Measurements from ENCODE around the gene DOCK2.
A peak's percentile ranks its signal among the peaks of the same experiment; 100 is the strongest.

Gene DOCK2

DNA sequence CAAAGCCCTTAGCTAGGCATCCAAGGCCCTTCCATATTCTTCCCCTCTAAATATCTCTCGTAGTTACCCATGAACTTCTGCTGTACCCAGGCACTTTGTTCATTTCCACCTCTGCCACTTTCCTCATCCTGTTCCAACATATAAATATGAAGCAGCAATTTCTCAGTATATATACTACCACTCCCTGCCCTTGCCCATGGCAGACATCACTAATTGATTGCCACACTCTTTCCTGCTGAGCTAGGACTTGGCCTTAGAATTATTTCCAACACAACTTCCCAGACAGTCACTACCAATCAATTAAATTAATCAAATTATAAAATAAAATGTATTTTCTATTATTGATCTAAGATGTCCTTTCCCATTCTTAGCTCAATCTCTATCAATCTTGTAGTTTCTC lies 334.7 kb downstream of the DOCK2 start:
- DNase-seq: no peak

DNA sequence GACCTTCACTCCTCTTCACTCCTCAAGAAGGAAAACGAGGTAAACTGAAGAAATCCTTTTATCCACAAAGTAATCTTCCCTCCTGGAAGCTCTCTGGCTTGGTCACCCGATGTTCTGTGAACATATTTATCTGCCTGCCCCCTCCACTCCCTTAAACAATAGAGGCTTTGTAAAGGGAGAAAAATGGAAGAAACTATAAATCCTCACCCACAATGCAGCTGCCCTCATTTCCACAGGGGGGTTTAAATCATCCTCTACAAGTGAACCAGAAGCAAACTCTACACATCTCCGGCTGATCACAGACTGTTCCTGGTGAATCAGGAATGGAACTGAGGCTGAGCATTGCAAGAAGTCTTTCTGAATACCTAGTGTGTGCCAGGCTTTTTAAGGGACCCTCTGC lies 336.0 kb downstream of the DOCK2 start:
- DNase-seq: peak in 1 of 56 donors; percentile 2

DNA sequence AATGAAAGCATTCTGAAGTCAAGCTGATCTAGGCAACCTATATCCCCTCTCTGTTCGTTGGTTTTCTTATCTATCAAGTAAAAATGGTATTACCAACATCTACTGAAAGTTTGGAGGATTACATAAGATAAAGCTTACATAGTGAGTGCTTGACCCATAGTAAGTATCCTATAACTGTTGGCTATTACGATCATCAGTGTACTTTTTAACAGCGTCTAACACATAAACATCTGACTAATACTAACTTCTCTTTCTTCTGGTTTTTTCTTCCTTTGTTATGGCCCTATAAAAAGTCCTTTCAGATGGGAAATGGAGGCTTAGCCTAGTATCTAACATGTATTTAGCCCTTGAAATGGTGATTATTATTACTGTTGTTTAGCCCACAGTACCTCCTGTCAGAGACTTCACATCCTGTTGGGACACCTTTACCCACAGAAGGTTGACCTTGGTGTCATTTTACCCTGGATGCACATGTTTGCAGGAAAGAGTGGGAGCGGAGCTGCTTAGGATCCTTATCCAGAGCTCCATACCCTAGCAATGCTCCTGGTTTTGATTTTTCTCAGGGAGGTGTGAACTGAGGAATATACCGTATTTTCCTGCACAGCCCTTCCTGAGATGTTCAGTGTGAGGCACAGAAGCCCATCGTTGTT lies 337.2 kb downstream of the DOCK2 start:
- no peak for DNase-seq

DNA sequence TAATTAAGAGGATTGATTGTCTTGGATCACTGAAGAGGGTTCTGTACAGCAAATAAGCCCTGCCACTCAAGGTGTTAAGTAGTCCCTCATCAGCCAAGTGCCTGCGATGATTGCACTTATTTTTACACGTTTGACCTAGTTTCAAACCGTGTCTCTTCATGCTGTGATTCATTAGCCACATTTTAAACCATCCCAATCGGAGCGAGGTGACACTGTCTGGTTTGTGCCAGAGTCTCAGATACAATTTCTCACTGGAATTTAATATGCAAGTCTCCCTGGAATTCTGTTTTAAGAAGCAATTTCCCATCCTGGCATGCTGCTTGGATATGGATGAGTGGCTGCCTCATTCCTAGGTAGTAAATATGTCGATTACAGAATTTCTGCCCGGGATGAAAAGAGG lies 341.6 kb downstream of the DOCK2 start:
- DNase-seq: peak in 11 of 56 donors; percentile 1 to 46 (median 11)

DNA sequence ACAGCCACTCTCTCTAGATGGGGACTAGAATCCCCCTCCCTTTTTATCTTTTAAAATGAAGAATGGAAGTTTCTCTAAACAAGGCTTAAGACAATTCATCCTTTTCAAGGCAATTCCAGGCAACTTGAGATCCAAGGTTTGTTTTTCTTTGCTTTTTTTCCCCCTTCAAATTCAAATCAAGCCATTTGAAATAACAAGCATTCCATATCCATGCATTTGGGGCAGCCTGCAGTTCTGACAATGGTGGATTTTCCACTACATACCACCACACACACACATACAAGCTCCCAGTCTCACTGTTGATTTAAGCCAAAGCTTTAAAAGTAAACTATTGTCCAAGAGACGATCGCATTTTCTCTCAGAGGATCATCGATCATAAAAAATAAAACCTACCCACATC lies 342.8 kb downstream of the DOCK2 start:
- DNase-seq: no peak

DNA sequence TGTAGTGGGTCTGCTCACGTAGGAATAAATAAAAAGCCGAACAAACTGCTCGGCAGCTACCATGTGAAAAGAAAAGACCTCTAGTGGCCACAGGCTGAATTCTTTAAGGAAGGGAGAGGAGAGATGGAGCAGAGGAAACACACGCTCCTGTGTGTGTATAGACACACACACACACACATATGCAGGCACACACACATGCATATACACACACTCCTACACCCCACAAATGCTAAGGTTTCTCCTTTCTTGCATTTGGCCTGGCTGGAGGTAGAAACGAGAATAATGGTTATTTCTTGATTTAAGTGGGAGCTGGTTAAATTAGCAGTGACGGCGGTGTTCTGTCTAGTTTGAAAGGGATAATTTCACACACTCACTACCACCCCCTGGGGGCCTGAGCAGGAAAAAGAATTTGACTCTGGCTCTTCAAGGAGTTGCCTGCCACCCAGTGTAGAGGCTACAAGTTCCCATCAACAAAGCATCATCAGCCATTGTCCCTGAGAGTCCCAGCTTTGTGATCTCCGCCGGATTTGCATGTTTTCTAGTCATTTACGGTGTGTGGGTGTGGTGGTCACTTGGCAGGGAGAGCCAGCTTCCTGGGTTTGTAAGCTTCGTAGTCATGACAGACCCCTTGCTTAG lies 343.5 kb downstream of the DOCK2 start, which contains the start of gene INSYN2B:
TSS of gene INSYN2B (minus strand) at position 78 of the 636 bp plus-strand sequence. CDS start 96,597 bp downstream, outside the sequence.
- peak in 55 of 56 donors; percentile 7 to 93 (median 78) for DNase-seq

DNA sequence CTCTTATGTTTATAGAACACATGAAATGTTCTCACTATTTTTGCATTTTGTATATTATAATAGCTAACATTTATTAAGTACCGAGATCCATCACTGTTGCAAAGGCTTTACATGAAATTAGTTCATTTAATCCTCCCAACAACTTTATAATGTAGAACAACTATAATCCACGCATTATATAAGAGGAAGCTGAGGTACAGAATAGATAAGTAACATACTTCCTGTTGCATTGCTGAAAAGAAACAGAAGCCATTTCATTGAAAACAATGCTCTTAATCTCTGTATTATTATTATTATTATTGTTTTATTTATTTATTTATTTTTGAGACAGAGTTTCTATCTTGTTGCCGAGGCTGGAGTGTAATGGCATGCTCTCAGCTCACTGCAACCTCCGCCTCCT lies 351.1 kb downstream of the DOCK2 start:
- no peak for DNase-seq

DNA sequence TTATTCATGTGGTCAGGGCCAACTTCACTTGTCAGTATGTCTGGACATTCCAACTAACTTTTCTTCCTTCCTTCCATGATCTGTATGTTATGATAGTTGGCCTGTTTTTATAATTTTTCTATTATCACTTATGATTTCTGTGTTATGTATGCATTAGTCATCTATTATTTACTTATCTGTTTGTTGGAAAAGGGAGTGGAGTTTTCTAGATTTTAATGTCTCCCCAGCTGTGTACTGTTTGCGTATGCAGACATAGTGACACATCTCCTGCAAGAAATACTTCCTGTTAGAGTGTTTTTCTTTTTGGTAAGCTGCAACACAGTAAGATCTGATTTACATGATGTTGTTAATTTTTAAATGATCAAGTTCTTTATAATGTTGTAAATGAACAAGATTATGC lies 351.9 kb downstream of the DOCK2 start:
- DNase-seq: no peak

DNA sequence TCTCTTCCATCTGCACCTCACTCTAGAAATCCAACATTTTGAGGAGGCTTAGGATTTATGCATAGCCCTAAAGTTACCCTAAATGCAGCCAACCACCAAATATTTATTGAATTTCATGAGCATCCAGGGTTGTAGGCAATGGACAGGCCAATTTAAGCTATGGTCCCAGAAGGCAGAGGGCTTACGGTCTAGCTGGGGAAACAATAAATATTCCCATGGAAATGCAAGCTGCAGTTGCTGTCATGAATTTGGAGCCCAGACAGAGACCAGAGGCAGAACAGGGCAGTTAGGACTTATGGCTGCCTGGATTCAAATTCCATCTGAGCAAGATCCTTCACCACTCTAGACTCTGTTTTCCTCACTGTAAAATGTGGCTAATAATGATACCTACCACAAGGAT lies 352.3 kb downstream of the DOCK2 start:
- no peak for DNase-seq

DNA sequence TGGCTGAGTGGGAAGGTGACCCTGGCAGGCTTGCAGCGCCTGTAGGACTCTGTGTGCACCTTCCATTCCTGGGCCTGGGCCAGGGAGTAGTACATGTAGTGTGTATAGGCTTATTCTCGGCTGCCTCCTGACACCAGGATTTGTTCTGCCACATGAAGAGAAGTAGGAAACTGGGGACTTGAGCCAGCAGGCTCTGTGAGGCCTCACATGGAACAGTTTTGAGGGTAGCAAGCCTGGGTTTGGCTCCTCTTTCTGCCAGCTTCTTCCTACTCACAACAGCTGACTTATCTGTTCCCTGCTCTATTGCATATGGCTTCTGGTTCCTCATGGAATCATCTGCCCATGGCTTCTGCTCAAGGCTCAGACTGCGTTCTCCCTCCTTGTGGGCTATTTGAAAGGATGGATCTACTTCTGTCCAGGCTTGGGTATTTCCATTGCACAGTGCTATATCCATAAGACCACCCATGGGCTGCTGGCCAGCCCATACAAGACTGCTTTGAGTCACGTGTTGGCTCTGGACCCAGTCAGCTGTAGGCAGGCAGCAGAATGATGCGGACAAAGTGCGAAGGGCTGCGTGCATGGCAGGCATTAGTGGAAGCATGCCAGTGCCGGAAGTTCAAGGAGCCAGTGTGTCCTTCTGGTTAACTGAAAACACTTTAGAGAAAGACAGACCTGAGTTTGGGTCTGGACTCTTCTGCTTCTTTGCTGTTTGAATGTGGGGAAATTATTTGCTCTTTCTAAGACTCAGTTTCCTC lies 354.2 kb downstream of the DOCK2 start:
- no peak for DNase-seq

DNA sequence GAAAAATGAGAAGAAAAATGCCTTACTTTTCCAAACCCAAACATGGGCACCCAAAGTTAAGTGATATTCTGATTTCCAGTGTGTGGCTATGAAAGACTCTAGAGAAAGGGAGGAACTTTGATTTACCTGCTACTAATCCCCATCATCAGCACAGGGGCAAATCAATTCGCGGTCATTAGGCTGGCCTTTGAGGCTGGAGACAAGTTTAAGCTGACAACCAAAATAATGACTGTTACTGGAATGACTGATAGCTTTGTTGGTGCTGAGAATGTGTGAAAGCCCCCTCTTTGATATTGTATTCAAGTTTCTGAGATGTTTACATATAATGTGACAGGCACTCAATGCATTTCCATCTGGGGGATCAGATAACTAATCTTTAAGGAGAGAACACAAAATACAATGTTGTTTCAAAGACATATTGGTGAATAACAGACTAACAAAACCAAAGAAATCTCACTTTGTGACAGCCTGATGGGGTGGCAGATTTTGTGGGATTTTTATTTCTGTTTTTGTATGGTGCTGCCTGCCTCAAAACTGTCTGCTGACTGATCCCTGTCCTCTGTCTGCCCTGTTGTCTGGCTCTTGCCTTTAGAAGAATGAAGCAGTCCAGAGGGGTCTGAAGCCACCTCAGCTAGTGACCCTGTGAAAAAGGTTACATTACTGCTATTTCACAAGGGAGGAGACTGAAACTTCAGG lies 355.9 kb downstream of the DOCK2 start:
- no peak for DNase-seq

DNA sequence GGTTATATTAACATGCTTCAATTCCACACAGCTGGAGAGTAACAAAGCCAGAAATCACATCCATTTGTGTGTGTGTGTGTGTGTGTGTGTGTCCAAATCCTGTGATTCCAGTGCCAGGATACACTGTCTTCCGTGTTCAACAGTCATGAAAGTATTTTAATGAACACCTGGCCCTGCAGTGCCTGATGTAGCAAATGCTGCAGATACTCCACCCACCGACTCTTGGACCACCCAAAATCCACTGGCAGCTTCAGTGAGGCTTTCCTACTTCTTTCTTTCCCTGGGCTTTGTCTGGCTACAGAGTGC lies 356.4 kb downstream of the DOCK2 start:
- DNase-seq: no peak

DNA sequence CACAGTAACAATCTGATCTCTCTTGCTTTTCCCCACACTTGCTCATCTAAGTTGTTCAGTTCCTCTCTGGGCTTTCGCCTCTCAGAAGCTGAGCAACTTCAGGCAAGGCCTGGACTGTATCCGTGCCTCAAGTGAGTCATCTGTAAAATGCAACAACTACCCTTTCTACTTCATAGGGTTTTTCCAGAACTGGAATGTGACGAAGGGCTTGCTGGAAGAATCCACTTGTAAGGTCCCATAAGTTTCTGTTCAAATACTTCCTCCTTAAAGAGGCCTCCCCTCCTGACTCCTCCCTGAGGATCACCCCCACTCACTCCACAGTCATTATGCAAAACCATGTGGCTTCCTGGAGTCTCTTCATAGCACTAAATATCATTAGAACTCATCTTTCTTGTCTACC lies 360.7 kb downstream of the DOCK2 start:
- no peak for DNase-seq

DNA sequence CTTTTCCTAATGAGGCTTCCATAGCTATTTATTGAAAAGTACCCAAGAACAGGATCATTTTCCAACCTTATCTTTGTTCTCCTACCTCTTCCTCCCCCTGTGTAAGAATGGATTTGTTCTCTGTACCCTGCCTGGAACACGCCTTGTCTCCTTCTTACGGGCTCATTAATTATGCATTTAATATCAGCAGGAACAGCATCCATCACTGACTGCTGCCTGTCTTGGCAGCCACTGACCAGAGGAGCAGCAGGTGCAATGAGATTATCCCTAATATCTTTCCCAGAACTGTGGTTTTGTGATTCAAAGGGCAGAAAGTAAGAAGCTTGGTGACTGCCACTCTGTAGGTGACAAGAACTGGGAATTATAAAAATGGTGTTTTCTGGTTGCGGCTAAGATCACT lies 362.5 kb downstream of the DOCK2 start:
- no peak for DNase-seq

DNA sequence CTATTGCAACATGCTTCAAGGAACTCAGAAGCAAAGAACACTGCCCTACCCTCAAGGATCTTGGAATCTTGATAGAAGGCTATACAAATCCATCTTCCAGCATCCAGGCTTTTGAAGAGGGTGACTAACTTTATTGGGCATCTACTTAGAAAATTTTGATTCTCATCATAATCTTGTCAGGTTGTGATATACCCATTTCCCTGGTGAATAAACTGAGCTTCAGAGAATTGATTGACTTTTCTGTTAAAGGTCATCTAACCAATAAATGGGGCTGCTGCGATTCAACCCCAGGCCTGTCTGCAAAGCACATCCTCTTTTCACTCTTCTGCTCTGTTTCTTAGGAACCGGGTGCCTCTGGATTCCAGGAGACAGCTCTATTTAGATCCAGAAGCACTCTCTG lies 363.1 kb downstream of the DOCK2 start:
- DNase-seq: no peak

DNA sequence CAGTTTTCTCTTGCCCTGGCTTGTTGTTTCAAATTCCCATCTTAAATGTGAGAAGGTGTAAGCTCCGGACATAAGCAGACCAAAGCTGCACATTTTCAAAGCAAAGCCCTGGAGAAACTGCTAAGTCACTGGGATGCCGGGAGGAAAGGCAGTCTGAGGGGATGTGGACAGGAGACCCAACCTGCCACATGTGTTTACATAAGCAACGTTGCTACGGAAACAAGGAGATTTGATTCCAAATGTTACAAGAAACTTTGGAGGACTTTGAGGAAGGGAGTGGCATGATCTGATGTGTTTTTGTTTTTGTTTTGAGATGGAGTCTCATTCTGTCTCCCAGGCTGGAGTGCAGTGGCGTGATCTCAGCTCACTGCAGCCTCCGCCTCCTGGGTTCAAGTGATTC lies 368.9 kb downstream of the DOCK2 start:
- no peak for DNase-seq

DNA sequence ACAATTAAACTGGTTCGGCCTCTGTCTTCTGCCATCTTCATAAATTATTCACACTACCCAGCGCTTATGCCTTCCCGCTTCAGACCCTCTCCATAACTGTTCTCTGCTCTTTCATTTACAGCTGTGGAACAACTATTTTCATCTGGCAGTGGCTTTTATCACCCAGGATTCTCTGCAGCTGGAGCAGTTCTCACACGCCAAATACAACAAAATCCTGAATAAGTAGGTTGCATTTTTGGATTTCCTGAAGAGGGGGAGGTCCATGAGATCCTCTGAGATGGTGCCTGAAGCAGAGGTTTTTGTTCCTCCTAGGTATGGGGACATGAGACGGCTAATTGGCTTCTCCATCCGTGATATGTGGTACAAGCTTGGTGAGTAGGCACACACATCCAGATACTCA lies 371.3 kb downstream of the DOCK2 start:
- no peak for DNase-seq

DNA sequence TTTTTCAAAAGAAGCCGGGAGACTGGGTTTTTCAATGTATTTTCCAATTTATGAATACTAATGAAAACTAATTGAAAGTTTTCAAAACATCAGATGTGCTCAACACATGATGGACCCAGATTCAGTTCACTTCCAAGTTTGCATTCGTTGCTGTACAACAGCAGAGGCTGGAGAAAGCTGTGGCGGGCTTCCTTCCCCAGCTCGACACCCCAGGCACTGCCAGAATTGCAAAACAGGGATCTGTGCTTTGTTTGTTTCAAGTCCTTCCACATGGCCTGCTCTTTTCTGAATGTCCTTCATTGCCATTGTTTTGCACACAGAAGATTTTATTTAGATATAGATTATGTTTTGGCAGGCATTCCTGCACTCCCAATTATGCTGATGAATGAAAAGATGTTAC lies 373.5 kb downstream of the DOCK2 start:
- DNase-seq: peak in 3 of 56 donors; percentile 1 to 4 (median 4)

DNA sequence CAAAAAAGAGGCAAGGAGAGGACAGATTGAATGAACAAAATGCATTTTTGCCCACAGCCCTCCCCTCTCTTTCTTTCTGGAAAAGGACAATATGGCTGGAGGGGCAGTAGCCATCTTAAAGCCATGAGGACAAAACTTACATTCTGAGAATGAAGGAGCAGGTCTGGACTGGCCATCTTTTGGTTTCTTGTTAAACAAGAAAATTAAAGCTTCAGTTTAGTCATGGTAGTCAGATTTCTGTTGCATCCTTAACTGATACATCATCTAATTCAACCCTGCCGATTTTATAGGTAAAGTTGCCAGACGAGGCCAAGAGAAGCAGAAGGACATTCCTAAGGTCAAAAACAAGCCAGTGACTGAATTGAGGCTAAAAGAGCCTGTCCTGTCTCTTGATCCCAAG lies 374.7 kb downstream of the DOCK2 start:
- no peak for DNase-seq

DNA sequence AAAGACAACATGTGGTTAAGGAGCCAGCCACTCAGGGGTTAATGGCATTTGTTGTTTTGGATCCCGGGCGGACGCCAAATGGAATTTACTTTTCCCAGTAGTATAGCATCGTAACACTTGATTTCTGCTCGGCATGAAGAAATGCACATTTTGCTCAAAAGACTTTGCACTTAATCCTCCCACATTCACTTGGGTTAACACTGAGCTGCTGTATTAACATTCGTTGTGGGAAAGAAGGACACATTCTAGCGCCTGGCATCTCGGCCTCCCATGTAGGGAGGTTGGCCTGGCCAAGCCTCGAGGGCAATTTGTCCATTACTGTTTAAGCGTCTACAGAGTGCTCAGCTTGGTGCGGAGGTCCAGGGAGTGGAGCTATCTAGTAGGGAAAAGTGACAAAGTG lies 375.5 kb downstream of the DOCK2 start:
- DNase-seq: no peak

DNA sequence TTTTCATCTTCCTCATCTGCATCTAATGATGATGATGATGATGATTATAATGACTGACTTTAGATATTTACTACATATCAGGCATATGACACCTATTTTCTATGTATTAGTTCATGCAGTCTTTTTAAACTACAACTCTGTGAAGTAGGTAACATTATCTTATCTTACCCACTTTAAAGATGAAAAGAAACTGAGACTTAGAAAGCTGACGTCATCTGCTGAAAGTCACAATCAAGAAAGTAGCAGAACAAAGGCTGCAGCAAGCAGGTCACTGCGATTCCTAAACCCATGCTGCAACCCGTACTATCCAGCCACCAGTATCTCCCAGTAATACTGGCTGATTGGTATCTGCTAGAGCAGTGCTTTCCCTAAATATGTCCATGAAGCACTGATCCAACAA lies 383.3 kb downstream of the DOCK2 start:
- no peak for DNase-seq

DNA sequence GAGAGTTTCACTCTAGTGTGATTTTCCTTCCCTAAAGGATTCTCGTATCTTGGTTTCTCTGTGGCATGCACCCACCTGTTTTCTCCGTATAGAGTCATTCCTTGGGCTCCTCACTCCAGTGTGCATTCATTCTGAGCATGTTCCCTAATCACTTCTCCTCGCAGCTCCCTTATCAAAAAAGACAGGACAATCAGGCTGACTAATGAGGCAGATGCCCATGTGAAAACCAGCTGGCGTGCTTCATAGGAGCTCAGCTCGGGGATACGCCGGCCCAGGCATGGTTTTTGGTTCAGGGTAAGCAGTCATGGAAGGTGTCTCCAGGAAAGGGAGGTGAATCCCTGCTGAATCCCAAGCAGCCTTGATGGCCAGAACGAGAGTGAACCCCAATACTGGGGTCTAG lies 384.4 kb downstream of the DOCK2 start:
- no peak for DNase-seq

Measured in nucleus accumbens (tissue), 56 donors.